Activated CD8-positive, alpha-beta T cell treated with anti-CD3 and anti-CD28 coated beads for 36 hours (primary cell): Measurements from ENCODE around the gene HEYL. TPM values are rescaled to one million over a fixed set of nuclear protein-coding genes. Genes with fewer than 3 reads are reported as not detected.
A peak's percentile ranks its signal among the peaks of the same experiment; 100 is the strongest.

ENCODE experiments used
- ATAC-seq: fragments of 200-7000 bp; cut with Tn5 transposase; one replicate; pipeline ENCODE4 v1.10.0; 2021; ENCODE audit warnings: mild to moderate bottlenecking, moderate library complexity
- CTCF ChIA-PET: fragments of 350-600 bp; sonication (Branson Sonifier 250); formaldehyde crosslinking; loops from one replicate; lab custom pipeline; 2021; ENCODE audit warnings: antibody characterized with exemption; lab: Charles Lee
- POLR2A ChIA-PET: fragments of 350-600 bp; sonication (Branson Sonifier 250); formaldehyde crosslinking; loops from one replicate; lab custom pipeline; 2021; ENCODE audit warnings: antibody characterized with exemption; lab: Charles Lee
- DNase-seq: peaks from one replicate; pipeline ENCODE4 v3.0.0-alpha.2; 2020
- H3K27ac Mint-ChIP-seq: one replicate; pipeline ENCODE4 v1.8.0; 2021; ENCODE audit warnings: mild to moderate bottlenecking, mixed read lengths
- H3K27me3 Mint-ChIP-seq: one replicate; pipeline ENCODE4 v1.8.0; 2021; ENCODE audit warnings: mixed read lengths
- H3K36me3 Mint-ChIP-seq: one replicate; pipeline ENCODE4 v1.8.0; 2021; ENCODE audit warnings: low read depth, mixed read lengths
- H3K4me1 Mint-ChIP-seq: one replicate; pipeline ENCODE4 v1.8.0; 2021; ENCODE audit warnings: low read depth, mixed read lengths
- H3K4me3 Mint-ChIP-seq: one replicate; pipeline ENCODE4 v1.8.0; 2021; ENCODE audit warnings: mild to moderate bottlenecking, moderate library complexity, mixed read lengths
- H3K9me3 Mint-ChIP-seq: one replicate; pipeline ENCODE4 v1.8.0; 2021; ENCODE audit warnings: mixed read lengths
- intact Hi-C: fragments of 100-400 bp; cut with micrococcal nuclease; formaldehyde crosslinking; loops from one replicate; pipeline ENCODE4 v1.10.0; 2022
- total RNA-seq, 2 experiments: library from RNA; stranded (reverse); gene quantifications; one replicate each; pipeline ENCODE4 v1.2.3, GENCODE V29; 2021
- TF ChIP-seq, protein P1 (sequence below): fragments of 200-600 bp; IDR thresholded peaks from one replicate; pipeline ENCODE4 v1.8.0; 2022; ENCODE audit warnings: antibody characterized with exemption, mild to moderate bottlenecking

The HEYL gene
- total RNA-seq, 2 experiments from 2014 or later, result 0.07 TPM; not detected in 1

DNA sequence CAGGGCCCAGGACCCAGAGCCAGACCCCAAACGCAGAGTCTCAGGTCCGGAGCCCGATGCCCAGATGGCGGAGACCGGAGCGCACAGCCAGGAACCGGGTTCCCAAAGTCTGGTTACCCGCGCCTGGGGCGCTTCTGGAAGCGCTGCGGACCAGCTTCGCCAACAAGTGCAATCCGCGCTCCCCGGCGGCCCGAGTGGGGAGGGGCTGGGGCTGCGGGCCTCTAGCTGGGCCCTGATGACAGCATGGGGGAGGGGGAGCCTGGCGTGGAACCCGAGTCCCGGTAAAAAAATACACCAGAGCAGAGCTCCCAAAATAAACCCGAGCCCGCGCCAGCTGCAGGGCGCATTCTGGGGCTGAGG, 32.0 kb upstream of the HEYL start:
- ChIA-PET POLR2A (interaction anchor here (1.1 to 5.3 kb wide), 3 partner anchors 11 to 565 kb away, joined by 3 to 33 read pairs (median 4); partner anchors contain the start of gene HPCAL4), CTCF (interaction anchor here (0.9 to 17.9 kb wide), 12 partner anchors 10 to 67 kb away, joined by 3 to 311 read pairs (median 12); partner anchors contain the start of gene HPCAL4)
- DNase-seq (peak; percentile 12), ATAC-seq (no peak)
- Mint-ChIP-seq H3K9me3 (no peaks in the 10 kb centered on the region), H3K27ac (no peak overlapping the region), H3K36me3 (no peaks in the 10 kb centered on the region), H3K4me3 (peak overlapping the region; percentile 58), H3K27me3 (peaks cover 36% of the 10 kb centered on the region), H3K4me1 (peaks cover 23% of the 10 kb centered on the region)
- TF ChIP-seq, protein P1, sequence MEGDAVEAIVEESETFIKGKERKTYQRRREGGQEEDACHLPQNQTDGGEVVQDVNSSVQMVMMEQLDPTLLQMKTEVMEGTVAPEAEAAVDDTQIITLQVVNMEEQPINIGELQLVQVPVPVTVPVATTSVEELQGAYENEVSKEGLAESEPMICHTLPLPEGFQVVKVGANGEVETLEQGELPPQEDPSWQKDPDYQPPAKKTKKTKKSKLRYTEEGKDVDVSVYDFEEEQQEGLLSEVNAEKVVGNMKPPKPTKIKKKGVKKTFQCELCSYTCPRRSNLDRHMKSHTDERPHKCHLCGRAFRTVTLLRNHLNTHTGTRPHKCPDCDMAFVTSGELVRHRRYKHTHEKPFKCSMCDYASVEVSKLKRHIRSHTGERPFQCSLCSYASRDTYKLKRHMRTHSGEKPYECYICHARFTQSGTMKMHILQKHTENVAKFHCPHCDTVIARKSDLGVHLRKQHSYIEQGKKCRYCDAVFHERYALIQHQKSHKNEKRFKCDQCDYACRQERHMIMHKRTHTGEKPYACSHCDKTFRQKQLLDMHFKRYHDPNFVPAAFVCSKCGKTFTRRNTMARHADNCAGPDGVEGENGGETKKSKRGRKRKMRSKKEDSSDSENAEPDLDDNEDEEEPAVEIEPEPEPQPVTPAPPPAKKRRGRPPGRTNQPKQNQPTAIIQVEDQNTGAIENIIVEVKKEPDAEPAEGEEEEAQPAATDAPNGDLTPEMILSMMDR, result no peak
- intact Hi-C loops, result no loop called here

DNA sequence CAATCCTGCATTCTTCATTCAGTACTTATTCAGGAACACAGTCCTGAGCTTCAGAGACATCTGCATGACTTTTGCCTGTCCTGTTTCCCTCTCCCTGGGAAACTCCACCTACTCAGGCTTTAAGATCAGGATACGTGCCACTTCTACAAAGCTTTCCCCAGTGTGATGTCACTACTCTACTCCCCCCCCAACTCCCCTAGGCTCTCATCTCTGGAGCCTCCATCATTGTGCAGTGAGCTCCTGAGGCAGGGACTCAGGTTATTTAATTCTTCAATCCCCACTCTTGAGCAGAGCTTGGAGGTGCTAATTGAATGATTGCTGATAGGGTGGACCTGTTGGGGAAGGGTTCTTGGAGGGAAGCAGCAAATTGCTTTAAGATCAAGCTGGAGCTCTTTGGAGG, 31.2 kb upstream of the HEYL start:
- Mint-ChIP-seq H3K27me3 (peaks cover 36% of the 10 kb centered on the region), H3K36me3 (no peaks in the 10 kb centered on the region), H3K4me1 (peaks cover 29% of the 10 kb centered on the region), H3K4me3 (no peak overlapping the region), H3K27ac (no peak overlapping the region), H3K9me3 (no peaks in the 10 kb centered on the region)
- POLR2A ChIA-PET, result interaction anchor here (1.0 to 5.3 kb wide), 7 partner anchors 10 to 565 kb away, joined by 3 to 33 read pairs (median 4); partner anchors contain the start of gene HPCAL4
- ATAC-seq, result no peak
- no peak for DNase-seq
- CTCF ChIA-PET, result interaction anchor here (0.9 to 17.9 kb wide), 9 partner anchors 11 to 67 kb away, joined by 3 to 311 read pairs (median 29); partner anchors contain the start of genes HPCAL4 and PPIE
- intact Hi-C loops, result no loop called here
- TF ChIP-seq, protein P1, result no peak

DNA sequence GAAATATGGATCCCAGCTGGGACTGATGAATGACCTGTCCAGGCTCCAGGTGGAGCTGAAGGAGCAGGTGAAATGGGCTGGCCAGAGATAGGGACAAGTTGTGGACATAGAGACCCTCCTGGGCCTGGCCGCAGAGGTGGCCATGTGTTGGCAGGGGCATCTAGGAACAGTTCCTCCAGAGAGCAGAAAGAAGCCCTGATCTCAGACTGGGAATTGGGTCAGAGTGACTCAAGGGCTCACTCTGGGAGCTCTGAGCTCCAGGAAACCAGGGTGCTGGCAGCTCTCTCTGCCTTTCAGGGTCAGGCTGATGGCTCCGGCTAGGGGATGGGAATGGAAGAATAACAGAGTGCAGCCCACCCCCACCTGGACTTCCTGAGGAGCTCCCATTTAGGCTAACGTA, 29.5 kb upstream of the HEYL start:
- Mint-ChIP-seq H3K27ac (no peak overlapping the region), H3K4me1 (peaks cover 29% of the 10 kb centered on the region), H3K36me3 (no peaks in the 10 kb centered on the region), H3K27me3 (peaks cover 33% of the 10 kb centered on the region), H3K9me3 (no peaks in the 10 kb centered on the region), H3K4me3 (no peak overlapping the region)
- CTCF ChIA-PET, result interaction anchor here (1.0 to 17.9 kb wide), 6 partner anchors 12 to 130 kb away, joined by 3 to 311 read pairs (median 18); no protein-coding TSS in a partner anchor
- no peak for ATAC-seq
- TF ChIP-seq, protein P1, result no peak
- no peak for DNase-seq
- POLR2A ChIA-PET, result interaction anchor here (1.3 to 2.9 kb wide), 3 partner anchors 9 to 12 kb away, joined by 3 to 14 read pairs (median 6); no protein-coding TSS in a partner anchor
- intact Hi-C loops, result loop anchor here (5.0 kb wide), 1 partner anchor 53 kb away; no protein-coding TSS in a partner anchor

DNA sequence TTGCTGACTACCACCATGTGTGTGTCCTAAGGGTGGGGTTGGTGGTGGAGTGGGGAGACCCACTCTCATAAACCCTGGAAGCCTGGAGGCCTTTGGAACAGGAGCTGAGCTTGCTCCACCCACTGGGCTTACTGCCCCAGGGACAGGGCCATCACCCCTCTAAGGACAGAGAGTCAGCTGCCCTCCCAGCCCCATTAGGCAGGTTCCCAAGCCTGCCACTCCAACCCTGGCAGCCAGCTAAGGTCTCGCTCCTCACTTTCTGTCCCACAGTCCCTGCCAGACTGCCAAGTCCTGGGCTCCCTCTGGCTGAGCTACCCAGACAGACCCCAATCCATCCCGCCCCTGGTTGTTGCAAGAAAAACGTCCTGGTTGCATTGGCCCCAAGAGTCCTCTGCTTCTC, 28.7 kb upstream of the HEYL start:
- peaks cover 29% of the 10 kb centered on the region for H3K4me1 Mint-ChIP-seq
- intact Hi-C loops, result loop anchor here (5.0 kb wide), 1 partner anchor 54 kb away; no protein-coding TSS in a partner anchor
- no peak for DNase-seq
- H3K27me3 Mint-ChIP-seq, result peaks cover 33% of the 10 kb centered on the region
- H3K36me3 Mint-ChIP-seq, result no peaks in the 10 kb centered on the region
- no peak overlapping the region for H3K4me3 Mint-ChIP-seq
- ChIA-PET CTCF (interaction anchor here (0.8 to 17.9 kb wide), 9 partner anchors 12 to 569 kb away, joined by 3 to 311 read pairs (median 5); no protein-coding TSS in a partner anchor), POLR2A (interaction anchor here (1.1 to 2.9 kb wide), 5 partner anchors 10 to 92 kb away, joined by 3 to 14 read pairs (median 6); partner anchors contain the start of gene HPCAL4)
- TF ChIP-seq, protein P1, result no peak
- no peaks in the 10 kb centered on the region for H3K9me3 Mint-ChIP-seq
- H3K27ac Mint-ChIP-seq, result no peak overlapping the region
- ATAC-seq, result no peak

DNA sequence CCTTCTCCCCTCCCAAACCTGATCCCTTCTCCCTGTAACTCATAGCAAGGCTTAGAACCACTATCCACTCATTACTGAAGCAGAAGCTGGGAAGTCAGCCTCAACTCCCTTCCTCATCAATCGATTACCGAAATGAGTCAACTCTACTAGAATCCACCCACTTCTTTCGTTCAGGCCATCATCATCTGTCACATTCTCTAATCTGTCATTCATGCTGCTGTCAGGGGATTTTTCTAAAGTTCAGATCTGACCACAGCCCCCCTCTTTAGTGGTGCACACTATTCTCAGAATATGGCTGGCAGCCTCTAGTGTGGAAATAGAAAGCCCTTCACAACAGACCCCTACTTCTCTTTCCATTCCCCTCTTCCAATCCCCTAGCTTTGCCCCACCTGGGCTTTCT, 27.3 kb upstream of the HEYL start:
- Mint-ChIP-seq H3K4me3 (no peak overlapping the region), H3K27ac (peak overlapping the region; percentile 53), H3K27me3 (peaks cover 27% of the 10 kb centered on the region), H3K4me1 (peaks cover 26% of the 10 kb centered on the region), H3K36me3 (no peaks in the 10 kb centered on the region), H3K9me3 (no peaks in the 10 kb centered on the region)
- TF ChIP-seq, protein P1, result no peak
- ChIA-PET POLR2A (interaction anchor here (0.7 to 2.2 kb wide), 8 partner anchors 10 to 133 kb away, joined by 3 to 7 read pairs (median 4); partner anchors contain the start of gene HPCAL4), CTCF (interaction anchor here (1.0 to 17.9 kb wide), 8 partner anchors 11 to 132 kb away, joined by 3 to 311 read pairs (median 3); no protein-coding TSS in a partner anchor)
- DNase-seq, result peak; percentile 87
- ATAC-seq, result peak; percentile 94
- intact Hi-C loops, result loop anchor here (5.0 kb wide), 1 partner anchor 56 kb away; no protein-coding TSS in a partner anchor
